IPS-18a (cell line): Measurements from ENCODE around the gene RBM28.

Experiments used
- H3K27ac ChIP-seq: one replicate; pipeline ENCODE4 v1.5.1; 2013; ENCODE audit warnings: low read length
- H3K27me3 ChIP-seq: one replicate; pipeline ENCODE4 v1.6.1; 2013; ENCODE audit warnings: mild to moderate bottlenecking, low read length; ENCODE audit not compliant: control insufficient read depth, insufficient read depth
- H3K36me3 ChIP-seq: one replicate; pipeline ENCODE4 v1.6.1; 2013; ENCODE audit warnings: low read depth, low read length; ENCODE audit not compliant: control insufficient read depth
- H3K4me1 ChIP-seq: one replicate; pipeline ENCODE4 v1.6.1; 2013; ENCODE audit warnings: low read depth, low read length; ENCODE audit not compliant: control insufficient read depth
- H3K4me3 ChIP-seq: one replicate; pipeline ENCODE4 v1.5.1; 2013; ENCODE audit warnings: low read length
- H3K9ac ChIP-seq: one replicate; pipeline ENCODE4 v1.6.1; 2013; ENCODE audit warnings: mild to moderate bottlenecking, low read length, moderate library complexity
- H3K9me3 ChIP-seq: one replicate; pipeline ENCODE4 v1.6.1; 2013; ENCODE audit warnings: low read depth, low read length; ENCODE audit not compliant: control insufficient read depth

The RBM28 gene

GRCh38 chr7:128323459-128324367, 20.0 kb downstream of the RBM28 start:
- H3K36me3 ChIP-seq, result peaks cover 75% of the 10 kb centered on the region
- H3K9me3 ChIP-seq, result no peaks in the 10 kb centered on the region
- no peak overlapping the region for H3K4me3 ChIP-seq
- no peak overlapping the region for H3K9ac ChIP-seq
- no peaks in the 10 kb centered on the region for H3K4me1 ChIP-seq
- H3K27me3 ChIP-seq, result no peaks in the 10 kb centered on the region
- no peak overlapping the region for H3K27ac ChIP-seq

- H3K9ac ChIP-seq, result no peak overlapping the region
- H3K36me3 ChIP-seq, result peaks cover 75% of the 10 kb centered on the region
- H3K4me3 ChIP-seq, result no peak overlapping the region
- no peaks in the 10 kb centered on the region for H3K27me3 ChIP-seq
- no peak overlapping the region for H3K27ac ChIP-seq
- H3K4me1 ChIP-seq, result no peaks in the 10 kb centered on the region
- H3K9me3 ChIP-seq, result no peaks in the 10 kb centered on the region
These were observed 20.7 kb downstream of the RBM28 start for GRCh38 chr7:128323040-128323439.

- H3K27me3 ChIP-seq, result no peaks in the 10 kb centered on the region
- H3K9me3 ChIP-seq, result no peaks in the 10 kb centered on the region
- H3K27ac ChIP-seq, result no peak overlapping the region
- H3K9ac ChIP-seq, result no peak overlapping the region
- no peak overlapping the region for H3K4me3 ChIP-seq
- peaks cover 79% of the 10 kb centered on the region for H3K36me3 ChIP-seq
- H3K4me1 ChIP-seq, result no peaks in the 10 kb centered on the region
These were observed 21.6 kb downstream of the RBM28 start for GRCh38 chr7:128322040-128322643.

GRCh38 chr7:128321044-128321422, 22.7 kb downstream of the RBM28 start:
- no peak overlapping the region for H3K9ac ChIP-seq
- H3K36me3 ChIP-seq, result peaks cover 80% of the 10 kb centered on the region
- H3K27me3 ChIP-seq, result no peaks in the 10 kb centered on the region
- no peaks in the 10 kb centered on the region for H3K4me1 ChIP-seq
- H3K9me3 ChIP-seq, result no peaks in the 10 kb centered on the region
- no peak overlapping the region for H3K4me3 ChIP-seq
- H3K27ac ChIP-seq, result no peak overlapping the region

- Histone ChIP-seq H3K36me3 (peaks cover 80% of the 10 kb centered on the region), H3K27me3 (no peaks in the 10 kb centered on the region), H3K27ac (no peak overlapping the region), H3K4me3 (no peak overlapping the region), H3K9ac (no peak overlapping the region), H3K9me3 (no peaks in the 10 kb centered on the region), H3K4me1 (no peaks in the 10 kb centered on the region)
These were observed 25.0 kb downstream of the RBM28 start for GRCh38 chr7:128318691-128319090.

- Histone ChIP-seq H3K9ac (no peak overlapping the region), H3K27me3 (no peaks in the 10 kb centered on the region), H3K4me1 (no peaks in the 10 kb centered on the region), H3K4me3 (no peak overlapping the region), H3K27ac (no peak overlapping the region), H3K9me3 (no peaks in the 10 kb centered on the region), H3K36me3 (peaks cover 80% of the 10 kb centered on the region)
These were observed 32.7 kb downstream of the RBM28 start for GRCh38 chr7:128311013-128311412.

- no peaks in the 10 kb centered on the region for H3K9me3 ChIP-seq
- no peak overlapping the region for H3K9ac ChIP-seq
- no peaks in the 10 kb centered on the region for H3K27me3 ChIP-seq
- H3K4me3 ChIP-seq, result no peak overlapping the region
- no peak overlapping the region for H3K27ac ChIP-seq
- peaks cover 79% of the 10 kb centered on the region for H3K36me3 ChIP-seq
- H3K4me1 ChIP-seq, result no peaks in the 10 kb centered on the region
These were observed 33.2 kb downstream of the RBM28 start for GRCh38 chr7:128310499-128310898.

GRCh38 chr7:128309976-128310375, 33.7 kb downstream of the RBM28 start:
- peaks cover 76% of the 10 kb centered on the region for H3K36me3 ChIP-seq
- no peak overlapping the region for H3K27ac ChIP-seq
- H3K27me3 ChIP-seq, result no peaks in the 10 kb centered on the region
- H3K9ac ChIP-seq, result no peak overlapping the region
- H3K9me3 ChIP-seq, result no peaks in the 10 kb centered on the region
- no peak overlapping the region for H3K4me3 ChIP-seq
- no peaks in the 10 kb centered on the region for H3K4me1 ChIP-seq

- Histone ChIP-seq H3K36me3 (peaks cover 69% of the 10 kb centered on the region), H3K27me3 (no peaks in the 10 kb centered on the region), H3K9me3 (no peaks in the 10 kb centered on the region), H3K27ac (no peak overlapping the region), H3K9ac (no peak overlapping the region), H3K4me1 (no peaks in the 10 kb centered on the region), H3K4me3 (no peak overlapping the region)
These were observed 34.6 kb downstream of the RBM28 start for GRCh38 chr7:128309124-128309523.

- H3K36me3 ChIP-seq, result peaks cover 62% of the 10 kb centered on the region
These were observed 36.6 kb downstream of the RBM28 start for GRCh38 chr7:128307061-128307460.

GRCh38 chr7:128304212-128304611, 39.5 kb downstream of the RBM28 start:
- H3K9ac ChIP-seq, result no peak overlapping the region
- H3K36me3 ChIP-seq, result peaks cover 38% of the 10 kb centered on the region
- no peak overlapping the region for H3K27ac ChIP-seq
- H3K4me3 ChIP-seq, result no peak overlapping the region
- no peaks in the 10 kb centered on the region for H3K9me3 ChIP-seq
- H3K27me3 ChIP-seq, result no peaks in the 10 kb centered on the region
- H3K4me1 ChIP-seq, result peaks cover 15% of the 10 kb centered on the region

More at GRCh38 chr7:128307061-128307460, 36.6 kb downstream of the RBM28 start:
- no peaks in the 10 kb centered on the region for H3K27me3 ChIP-seq
- no peaks in the 10 kb centered on the region for H3K4me1 ChIP-seq
- H3K9ac ChIP-seq, result no peak overlapping the region
- no peak overlapping the region for H3K27ac ChIP-seq
- no peaks in the 10 kb centered on the region for H3K9me3 ChIP-seq
- no peak overlapping the region for H3K4me3 ChIP-seq

GRCh38 chr7:128303643-128304042, 40.1 kb downstream of the RBM28 start:
- H3K4me3 ChIP-seq, result no peak overlapping the region
- H3K27me3 ChIP-seq, result no peaks in the 10 kb centered on the region
- H3K9me3 ChIP-seq, result no peaks in the 10 kb centered on the region
- H3K4me1 ChIP-seq, result peaks cover 20% of the 10 kb centered on the region
- H3K9ac ChIP-seq, result no peak overlapping the region
- H3K36me3 ChIP-seq, result peaks cover 38% of the 10 kb centered on the region
- H3K27ac ChIP-seq, result no peak overlapping the region
